Measurements from ENCODE around the gene PDYN. TPM values are rescaled to one million over a fixed set of nuclear protein-coding genes. Genes with fewer than 3 reads are reported as not detected.
A peak's percentile ranks its signal among the peaks of the same experiment; 100 is the strongest.

The PDYN gene
- total RNA-seq, 2 donors from 2014 or later, result not detected

DNA sequence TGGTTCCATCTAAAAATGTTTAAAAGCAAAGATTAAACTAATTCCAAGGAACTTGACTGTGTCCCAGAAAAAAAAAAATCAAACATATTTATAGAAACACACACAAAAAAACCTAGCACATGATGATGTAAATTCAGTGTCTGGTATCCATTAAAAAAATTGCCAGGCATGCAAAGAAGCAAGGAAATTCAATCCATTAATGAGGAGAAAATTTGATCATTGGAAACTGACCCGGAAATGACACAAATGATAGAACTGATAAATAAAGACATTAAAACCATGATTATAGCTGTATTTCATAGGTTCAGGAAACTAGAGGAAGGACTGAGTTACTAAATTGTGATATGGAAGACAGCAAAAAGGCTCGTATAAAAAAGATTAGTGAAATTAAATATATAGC lies 34.7 kb downstream of the PDYN start:
- no peak for DNase-seq (ENCODE audit: low spot score)
- intact Hi-C loops (cut with DNase I), result no loop called here

DNA sequence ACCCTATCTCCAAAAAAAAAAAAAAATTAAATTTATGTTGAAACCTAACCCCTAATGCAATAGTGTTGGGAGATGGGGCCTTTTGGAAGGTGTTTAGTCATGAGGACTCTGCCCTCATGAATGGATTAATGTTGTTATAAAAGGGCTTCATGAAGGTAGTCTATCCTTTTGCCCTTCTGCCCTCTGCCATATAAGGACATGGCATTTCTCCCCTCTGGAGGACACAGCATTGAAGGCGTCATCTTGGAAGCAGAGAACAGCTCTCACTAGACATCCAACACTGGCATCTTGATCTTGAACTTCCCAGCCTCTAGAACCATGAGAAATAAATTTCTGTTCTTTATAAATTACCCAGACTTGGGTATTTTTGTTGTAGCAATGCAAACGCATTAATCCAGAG lies 35.4 kb downstream of the PDYN start:
- DNase-seq (ENCODE audit: low spot score), result no peak
- intact Hi-C loops (cut with DNase I), result no loop called here

DNA sequence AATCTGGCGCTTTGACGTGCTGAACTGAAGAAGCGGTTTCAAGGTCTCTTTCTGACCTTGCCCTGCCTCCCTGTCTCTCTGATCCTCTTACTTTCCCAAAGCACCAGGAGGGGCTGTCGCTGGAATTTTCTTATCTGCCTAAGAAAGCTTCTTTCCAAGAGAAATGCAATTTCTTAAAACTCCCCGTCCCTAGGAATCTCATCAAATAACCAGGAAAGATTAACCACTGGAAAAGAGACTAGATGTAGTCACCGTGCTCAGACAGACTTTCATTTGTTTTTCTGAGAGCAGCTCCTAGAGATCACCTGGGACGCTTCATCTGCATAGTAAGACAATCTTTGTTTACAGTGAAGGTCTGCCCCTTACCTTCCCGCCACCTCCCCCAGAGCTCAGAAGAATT lies 38.6 kb downstream of the PDYN start:
- no peak for DNase-seq (ENCODE audit: low spot score)
- intact Hi-C loops (cut with DNase I), result no loop called here

DNA sequence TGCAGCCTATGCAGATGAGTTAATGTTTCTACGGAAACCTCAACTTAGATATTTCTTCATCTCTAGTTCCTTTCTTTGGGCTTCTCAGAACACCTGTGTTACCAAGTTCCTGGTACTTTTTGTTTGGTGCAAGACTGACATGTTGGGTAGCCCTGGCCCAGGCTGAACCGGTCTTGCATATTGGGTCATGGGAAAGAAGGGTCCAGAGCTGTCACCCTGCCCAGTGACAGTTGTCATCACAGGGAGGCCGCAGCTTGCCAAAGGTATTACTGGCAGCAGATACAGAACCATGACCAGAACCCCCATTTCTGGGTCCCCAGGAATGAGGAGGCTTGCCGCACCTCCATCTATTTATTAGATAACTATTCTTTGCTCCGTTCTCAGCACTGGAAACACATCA lies 40.2 kb downstream of the PDYN start:
- DNase-seq (ENCODE audit: low spot score), result no peak
- intact Hi-C loops (cut with DNase I), result no loop called here

DNA sequence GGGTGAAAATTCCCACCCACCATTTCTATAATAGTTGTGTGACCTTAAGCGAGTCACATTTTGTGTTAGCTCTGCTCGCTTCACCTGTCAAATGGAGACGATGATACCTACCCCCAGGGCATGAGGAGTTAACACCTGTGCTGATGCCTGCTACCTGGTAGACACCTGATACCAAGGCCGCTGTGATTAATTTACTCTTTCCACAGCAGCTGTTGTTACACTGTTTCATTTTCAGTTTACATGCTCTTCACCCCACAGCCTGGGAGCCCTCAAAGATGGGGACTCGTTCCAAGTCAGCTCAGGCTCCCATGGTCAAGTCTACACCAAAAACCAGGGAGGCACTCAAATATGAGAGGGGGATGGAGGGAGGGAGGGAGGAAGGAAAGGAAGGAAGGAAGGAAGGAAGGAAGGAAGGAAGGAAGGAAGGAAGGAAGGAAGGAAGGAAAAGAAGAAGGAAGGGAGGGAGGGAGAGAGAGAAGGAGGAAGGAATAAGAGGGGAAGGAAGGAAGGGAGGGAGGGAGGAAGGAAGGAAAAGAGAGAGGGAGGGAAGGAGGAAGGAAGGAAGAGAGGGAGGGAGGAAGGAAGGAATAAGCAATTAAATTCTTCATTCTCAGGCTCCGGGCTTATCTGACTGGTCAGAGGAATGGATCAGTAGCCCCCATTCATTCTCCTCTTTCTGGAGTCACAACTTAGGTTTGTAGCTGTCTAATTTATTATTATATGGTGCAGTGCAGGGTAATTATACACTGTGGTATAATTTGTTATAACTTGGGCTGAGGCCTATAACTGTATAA lies 40.9 kb downstream of the PDYN start:
- no peak for DNase-seq (ENCODE audit: low spot score)
- intact Hi-C loops (cut with DNase I), result no loop called here

DNA sequence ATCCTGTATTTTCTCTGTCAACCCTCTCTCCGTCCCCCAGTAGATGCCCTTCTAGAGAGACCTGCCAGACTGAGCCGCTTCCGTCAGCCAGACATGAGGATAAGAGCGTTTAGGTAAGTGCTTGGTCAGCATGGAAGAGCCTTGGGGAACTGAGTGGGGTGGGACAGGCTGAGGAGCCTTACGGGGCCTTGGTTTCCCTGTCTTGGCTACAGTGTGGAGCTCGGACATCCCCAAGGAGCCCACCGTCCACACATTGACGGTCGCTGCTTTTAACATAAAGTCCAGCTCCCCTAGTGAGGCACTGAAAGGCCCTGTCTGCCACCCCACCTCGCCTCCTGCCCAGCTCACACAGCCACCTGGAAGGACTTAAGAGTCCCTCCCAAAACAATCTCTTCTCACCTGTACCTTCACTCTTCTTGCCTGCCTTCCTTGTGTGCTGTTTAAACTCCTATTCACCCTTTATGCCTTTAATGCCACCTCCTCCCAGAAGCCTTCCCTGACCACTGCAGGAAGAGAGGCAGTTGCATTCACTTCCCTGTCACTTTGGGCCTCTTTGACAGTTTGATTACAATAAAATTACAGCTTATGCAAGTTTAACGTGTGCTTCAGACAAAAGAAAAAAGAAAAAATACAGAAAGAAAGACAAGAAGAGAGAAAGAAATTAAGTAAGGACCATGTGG lies 42.3 kb downstream of the PDYN start:
- DNase-seq (ENCODE audit: low spot score), result no peak
- intact Hi-C loops (cut with DNase I), result no loop called here

DNA sequence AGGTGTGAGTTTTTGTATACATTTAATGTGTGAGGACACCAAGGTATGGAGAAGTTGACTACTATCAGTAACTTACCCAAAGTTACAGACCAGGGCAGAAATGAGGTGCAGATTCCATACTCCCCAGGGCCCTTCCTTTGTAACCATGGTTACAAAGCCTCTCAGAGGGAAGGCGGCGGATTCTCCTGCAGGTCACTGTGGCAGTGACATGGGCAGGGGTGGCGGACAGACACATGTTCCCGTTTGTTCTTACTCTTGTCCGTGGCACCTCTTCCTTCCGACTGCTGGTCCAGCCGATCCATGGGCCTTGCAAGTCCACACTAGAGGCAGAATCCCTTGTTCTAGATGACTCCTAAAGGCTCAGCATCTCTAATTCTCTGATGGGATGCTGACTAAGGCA lies 43.0 kb downstream of the PDYN start:
- intact Hi-C loops (cut with DNase I), result no loop called here
- peak; percentile 42 for DNase-seq (ENCODE audit: low spot score)

DNA sequence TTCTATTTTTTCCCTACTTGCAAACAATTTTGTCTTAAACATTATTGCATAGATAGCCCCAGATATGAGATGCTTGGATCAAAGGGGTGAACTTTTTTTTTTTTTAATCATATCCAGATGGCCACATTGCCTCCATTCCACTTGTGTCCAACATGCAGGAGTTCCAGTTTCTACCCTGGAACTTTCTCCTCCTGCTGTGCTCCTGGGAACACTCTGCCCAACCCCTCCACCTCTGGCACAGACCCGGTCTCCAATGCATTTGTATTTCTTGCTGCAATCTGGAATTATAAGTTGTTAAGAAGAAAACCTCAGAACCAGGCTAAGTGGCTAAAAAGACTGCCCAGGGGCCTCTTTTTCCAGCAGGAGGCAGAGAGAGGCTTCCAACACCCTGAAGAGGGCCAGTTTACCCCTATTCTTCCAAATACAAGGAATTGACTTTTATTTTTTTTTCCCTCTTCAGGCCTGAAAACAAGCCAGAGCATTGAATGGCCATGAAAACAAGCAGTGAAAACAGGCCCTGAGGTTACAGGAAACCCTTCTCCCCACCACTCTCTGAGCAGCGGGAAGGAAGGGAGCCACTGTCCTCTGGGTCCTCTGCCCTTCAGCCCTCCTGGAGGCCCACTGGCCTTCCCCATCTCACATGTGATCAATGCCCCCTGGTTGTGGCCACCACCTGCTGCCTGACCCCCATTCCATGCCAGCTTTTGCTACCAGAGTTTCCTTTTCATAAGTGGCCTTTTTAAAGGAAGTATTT lies 44.3 kb downstream of the PDYN start:
- DNase-seq (ENCODE audit: low spot score), result no peak
- intact Hi-C loops (cut with DNase I), result no loop called here

DNA sequence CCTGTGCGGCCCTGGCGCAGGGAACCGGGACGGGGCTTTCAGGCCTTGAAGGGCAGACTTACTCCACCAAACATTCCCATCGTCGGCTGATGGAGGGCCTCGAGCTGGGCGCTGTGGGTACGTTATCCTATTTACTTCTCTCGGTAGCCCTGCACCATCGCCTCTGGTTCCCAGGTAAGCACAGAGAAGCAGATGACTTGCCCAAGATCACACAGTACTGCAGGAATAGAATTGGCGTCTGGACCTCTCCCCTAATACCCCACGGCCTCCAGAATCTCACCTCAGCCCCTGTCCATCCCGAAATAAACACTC lies 46.4 kb downstream of the PDYN start:
- intact Hi-C loops (cut with DNase I), result no loop called here
- DNase-seq (ENCODE audit: low spot score), result no peak

DNA sequence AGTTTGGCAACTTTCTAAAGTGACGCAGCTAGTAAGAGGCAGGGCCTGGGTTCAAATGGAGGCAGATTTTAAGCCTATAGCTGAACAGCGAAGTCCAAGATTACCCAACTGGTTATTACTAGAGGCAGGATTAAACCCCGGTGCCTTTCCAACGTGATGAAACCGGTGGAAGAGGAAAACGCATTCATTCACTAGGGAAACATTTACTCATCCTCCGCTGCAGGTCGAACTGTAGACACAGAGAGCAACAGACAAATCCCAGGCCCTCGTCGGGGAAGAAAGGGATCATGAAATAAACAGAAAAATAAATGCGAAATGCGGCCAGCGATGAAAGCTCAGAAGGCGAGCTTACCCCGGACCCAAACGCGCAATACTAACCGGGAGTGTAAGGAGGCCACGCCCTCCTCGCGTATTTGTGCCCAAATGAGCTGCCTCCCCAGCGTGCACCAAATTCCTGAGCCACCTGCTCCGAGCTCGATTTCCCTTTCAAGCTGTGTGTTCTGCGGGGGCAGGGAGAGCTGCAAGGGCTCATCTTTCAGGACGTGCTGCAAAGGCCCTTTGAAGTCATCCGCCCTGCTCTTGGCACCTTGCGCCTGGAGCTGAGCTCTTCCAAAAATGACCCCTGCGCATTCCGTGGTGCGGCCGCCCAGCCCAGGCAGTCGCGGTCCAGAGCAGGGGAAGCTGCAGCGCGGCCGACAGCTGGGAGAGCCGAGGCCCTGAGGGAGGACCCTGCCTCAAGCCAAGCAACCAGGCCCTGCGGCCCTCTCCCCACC lies 46.9 kb downstream of the PDYN start:
- intact Hi-C loops (cut with DNase I), result no loop called here

DNA sequence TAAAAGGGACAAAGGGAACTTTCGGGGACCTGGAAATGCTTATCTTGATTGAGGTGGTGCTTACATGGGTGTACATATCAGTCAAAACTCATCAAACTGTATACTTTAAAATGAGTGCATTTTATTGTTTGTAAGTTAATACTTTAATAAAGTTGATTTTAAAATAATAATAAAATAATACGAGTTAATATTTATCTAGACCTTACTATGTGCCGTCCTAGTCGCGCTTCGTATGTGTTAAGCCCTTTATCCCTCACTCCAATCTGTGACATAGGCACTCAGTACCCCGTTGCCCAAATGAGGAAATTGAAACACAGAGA lies 47.5 kb downstream of the PDYN start:
- DNase-seq (ENCODE audit: low spot score), result no peak
- intact Hi-C loops (cut with DNase I), result no loop called here

More for the DNA sequence above, 46.9 kb downstream of the PDYN start:
- DNase-seq (ENCODE audit: low spot score), result peak; percentile 83

DNA sequence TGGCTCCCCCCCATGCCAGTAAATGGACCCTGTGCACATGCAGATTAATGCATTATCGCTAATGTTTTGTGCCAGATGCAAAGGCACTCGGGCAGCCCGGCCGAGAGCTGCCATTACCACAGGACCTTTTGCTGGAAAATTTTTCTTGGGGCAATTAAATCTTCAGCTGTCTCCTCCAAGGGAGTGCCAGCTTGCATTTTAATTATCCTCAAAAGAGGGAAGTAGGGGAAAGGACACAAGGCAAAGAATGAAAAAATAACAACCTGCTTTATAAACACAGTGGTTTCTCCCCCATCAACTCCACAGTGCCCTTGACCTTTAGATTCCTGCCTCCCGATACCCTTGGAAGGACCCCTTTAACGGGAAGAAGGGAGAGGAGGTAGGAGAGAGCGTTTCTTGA lies 48.2 kb downstream of the PDYN start:
- intact Hi-C loops (cut with DNase I), result no loop called here
- no peak for DNase-seq (ENCODE audit: low spot score)

DNA sequence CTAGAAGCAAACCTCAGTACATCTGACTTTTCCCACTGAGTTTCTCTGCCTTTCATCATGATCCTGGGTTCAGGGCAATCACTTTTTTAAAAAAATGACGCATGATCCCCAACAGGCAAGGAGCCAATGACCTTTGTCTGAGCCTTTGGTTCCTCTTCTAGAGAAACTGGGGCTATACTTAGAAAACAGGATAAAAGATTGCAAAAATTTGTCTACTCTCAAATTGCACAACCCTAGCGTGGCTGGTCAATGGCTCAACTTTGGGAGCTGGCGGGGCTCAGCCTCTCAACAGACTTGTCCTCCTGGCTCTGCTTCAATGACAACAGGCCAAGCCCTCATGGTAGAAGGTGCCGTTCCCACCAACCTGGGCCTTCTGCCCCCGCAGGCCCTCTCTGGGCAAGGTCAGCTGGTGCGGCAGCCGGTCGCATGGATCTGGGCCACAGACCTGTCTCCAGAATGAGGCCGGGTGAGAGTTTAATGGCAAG lies 48.7 kb downstream of the PDYN start:
- intact Hi-C loops (cut with DNase I), result no loop called here
- DNase-seq (ENCODE audit: low spot score), result peak; percentile 94

DNA sequence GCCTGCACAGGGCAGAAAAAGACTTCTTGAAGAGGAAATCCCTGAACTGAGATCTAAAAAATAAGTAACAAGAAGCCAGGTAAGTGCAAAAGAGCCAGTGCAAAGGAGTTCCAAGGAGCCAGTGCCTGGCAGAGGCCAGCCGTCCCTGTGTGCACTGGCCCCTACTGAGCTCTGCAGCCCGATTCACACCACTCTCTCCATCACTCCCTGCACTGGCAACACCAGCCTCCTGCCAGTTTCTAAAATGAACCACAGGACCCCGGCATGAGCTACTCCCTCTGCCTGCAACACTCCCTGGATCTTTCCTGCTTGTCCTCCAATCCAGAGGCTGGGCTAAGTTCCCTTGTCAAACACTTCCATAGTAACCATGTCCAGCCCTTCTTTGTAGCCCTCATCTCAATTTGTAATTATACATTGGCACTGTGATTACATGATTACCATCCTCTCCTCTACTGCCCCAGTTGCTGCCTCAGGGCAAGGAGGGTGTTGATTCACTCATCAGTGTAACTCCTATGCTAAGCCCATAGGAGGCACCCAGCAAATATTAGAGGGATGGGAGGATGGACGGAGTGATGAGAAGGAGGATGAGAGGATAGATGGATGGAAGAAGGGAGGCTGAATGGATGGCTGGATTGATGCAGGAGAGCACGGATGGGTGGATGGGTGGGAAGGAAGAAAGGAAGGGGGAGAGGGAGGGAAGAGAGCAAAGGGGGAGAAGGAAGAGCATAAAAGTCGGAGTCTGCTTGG lies 49.3 kb downstream of the PDYN start:
- intact Hi-C loops (cut with DNase I), result no loop called here
- DNase-seq (ENCODE audit: low spot score), result no peak

DNA sequence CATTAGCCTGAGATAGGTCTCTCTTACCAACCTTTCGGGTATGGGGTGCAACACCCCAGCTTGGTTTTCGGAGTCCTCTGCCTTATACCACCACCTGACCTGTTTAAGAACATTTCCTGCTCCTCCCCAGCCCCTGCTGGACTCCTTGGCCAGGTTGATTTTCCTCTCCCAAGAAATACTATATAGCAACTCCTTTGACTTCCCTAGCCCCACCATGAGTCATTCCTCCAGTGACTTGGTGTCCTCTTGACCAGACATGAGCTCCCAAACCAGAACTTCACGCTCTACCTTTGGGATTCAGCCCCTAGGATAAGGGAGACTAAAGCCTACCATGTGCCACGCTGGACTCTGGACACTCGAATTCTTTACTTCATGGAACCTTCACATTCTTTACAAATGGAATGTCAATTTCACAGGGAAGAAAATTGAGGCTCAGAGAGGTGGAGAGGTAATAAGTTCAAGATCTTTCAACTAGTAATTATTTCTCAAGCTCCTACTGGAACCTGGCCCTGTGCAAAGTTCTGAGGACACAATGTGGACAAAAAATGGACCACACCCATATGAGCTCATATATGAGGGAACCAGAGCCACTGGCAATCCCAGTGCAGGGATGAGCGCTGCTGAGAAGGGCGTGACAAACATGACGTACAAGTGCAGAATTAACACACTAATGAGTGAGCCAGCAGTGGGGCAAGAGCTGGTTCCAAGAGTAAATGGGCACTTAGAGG lies 50.4 kb downstream of the PDYN start:
- peak; percentile 90 for DNase-seq (ENCODE audit: low spot score)
- intact Hi-C loops (cut with DNase I), result no loop called here

DNA sequence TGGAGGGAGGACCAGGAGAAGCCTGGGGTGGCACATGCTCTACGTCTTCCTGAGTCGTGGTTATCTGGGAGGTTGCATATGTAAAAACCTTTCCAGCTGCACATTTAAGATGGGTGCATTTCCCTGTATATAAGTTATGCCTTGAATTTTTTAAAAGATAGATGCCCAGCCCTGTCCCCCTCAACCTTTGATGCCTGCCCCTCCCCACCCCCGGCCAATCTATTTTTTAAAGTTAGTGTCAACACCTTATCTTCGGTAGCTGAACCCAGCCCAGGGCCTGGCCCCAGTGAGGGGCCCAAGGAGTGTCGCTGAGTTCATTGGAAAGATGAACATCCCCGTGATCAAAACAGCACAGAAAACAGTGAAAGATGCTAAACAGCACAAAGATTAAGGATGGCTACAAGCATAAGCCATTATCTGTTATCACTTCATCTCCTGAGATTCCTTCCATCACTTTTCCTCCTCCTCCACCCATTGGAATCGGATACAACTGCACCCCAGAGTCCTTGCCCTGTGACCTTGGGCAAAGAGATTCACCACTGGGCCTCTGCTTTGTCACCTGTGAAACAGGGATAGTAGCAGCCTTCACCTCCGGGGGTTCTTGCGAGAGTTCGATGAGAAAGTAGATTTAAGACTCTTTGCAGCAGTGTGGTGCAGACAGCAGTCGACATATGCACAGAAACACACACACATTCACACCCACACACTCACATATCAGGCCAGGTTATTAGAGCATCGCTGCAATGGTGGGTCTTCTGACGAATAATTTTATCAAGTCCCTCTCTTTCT lies 51.2 kb downstream of the PDYN start:
- DNase-seq (ENCODE audit: low spot score), result no peak
- intact Hi-C loops (cut with DNase I), result no loop called here

DNA sequence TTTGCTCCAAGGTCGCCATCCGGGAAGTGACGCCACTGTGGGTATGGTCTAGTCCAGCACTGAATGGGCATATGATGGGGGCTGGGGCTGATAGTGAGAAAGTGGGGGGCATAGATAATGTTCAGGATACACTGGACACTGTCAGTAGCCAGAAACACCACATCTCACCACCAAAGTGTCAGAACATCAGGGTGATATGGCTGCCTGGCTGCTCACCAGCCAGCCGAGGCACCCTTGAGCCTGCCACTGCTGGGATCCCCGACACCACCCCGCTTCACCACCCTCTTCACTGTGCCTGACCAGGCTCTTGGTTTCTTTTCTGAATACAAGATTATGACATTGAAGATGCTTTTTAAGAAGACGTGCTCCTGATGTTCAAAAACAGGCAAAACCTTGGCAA lies 51.8 kb downstream of the PDYN start:
- no peak for DNase-seq (ENCODE audit: low spot score)
- intact Hi-C loops (cut with DNase I), result no loop called here

DNA sequence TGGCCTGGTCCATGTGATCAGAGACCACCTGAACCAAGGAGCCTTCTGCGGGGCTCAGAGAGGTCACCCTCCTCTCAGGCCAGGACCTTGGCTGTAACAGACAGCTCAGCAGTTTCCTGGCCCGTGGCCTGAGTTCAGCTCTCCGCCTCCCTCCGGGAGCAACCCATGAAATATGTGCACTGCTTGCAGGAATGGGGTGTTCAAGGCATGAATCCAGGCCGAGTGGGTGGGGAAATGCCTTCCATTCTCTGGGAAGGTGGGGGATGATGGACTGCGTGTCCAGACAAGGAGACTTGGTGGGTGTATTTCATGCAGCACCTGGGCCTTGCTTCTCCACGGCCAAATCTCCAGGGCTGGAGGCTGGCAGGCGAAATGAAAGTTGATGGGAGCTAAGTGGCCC lies 52.6 kb downstream of the PDYN start:
- peak; percentile 87 for DNase-seq (ENCODE audit: low spot score)
- intact Hi-C loops (cut with DNase I), result no loop called here
